H1 (cell line): ENCODE measurements around the gene RSPH9. TPM values are rescaled to one million over a fixed set of nuclear protein-coding genes. Genes with fewer than 3 reads are reported as not detected.

Source experiments
- CTCF ChIA-PET: fragments of 300-600 bp; sonication (Branson Sonifier 250); formaldehyde crosslinking; loops from one replicate; lab custom pipeline; 2021; ENCODE audit not compliant: partially characterized antibody; lab: Charles Lee
- POLR2A ChIA-PET: fragments of 300-600 bp; sonication (Branson Sonifier 250); formaldehyde crosslinking; loops from one replicate; lab custom pipeline; 2021; ENCODE audit warnings: inconsistent platforms; ENCODE audit not compliant: partially characterized antibody; lab: Charles Lee
- DNase-seq, 2 experiments: peaks; one replicate each; pipeline versions ENCODE4 v3.0.0 to v3.0.0-alpha.2; 2010 to 2022; ENCODE audit warnings: low spot score in 2 of 2, low read depth in 1 of 2, mixed read lengths in 1 of 2
- FAIRE-seq: peaks from 2 replicates; lab custom pipeline; 2011; peaks lifted over from hg19 to GRCh38; lab: Jason Lieb, UNC
- H2AFZ ChIP-seq: 2 replicates; pipeline ENCODE4 v1.8.1; 2012; ENCODE audit warnings: low read length, inconsistent platforms
- H2AK5ac ChIP-seq: 2 replicates; pipeline ENCODE4 v1.6.1; 2013; ENCODE audit warnings: low read depth, low read length
- H2BK120ac ChIP-seq: replicated peaks from 2 replicates; pipeline ENCODE3; 2013; ENCODE audit warnings: low read depth, low read length, inconsistent platforms
- H2BK12ac ChIP-seq: 2 replicates; pipeline ENCODE4 v1.6.1; 2013; ENCODE audit warnings: low read depth, low read length
- H2BK15ac ChIP-seq: 2 replicates; pipeline ENCODE4 v1.6.1; 2013; ENCODE audit warnings: low read length
- H2BK20ac ChIP-seq: 2 replicates; pipeline ENCODE4 v1.6.1; 2013; ENCODE audit warnings: low read length
- H2BK5ac ChIP-seq: 2 replicates; pipeline ENCODE4 v1.6.1; 2013; ENCODE audit warnings: low read depth, low read length
- H3K14ac ChIP-seq: 2 replicates; pipeline ENCODE4 v1.6.1; 2013; ENCODE audit warnings: inconsistent platforms; ENCODE audit not compliant: insufficient read length
- H3K18ac ChIP-seq: 2 replicates; pipeline ENCODE4 v1.6.1; 2013; ENCODE audit warnings: low read length; ENCODE audit errors: extremely low read depth
- H3K23ac ChIP-seq: 2 replicates; pipeline ENCODE4 v1.6.1; 2013; ENCODE audit warnings: inconsistent platforms; ENCODE audit not compliant: insufficient read length
- H3K23me2 ChIP-seq: 2 replicates; pipeline ENCODE4 v1.6.1; 2013; ENCODE audit warnings: low read depth, low read length
- H3K27ac ChIP-seq: 2 replicates; pipeline ENCODE4 v1.6.1; 2011; ENCODE audit warnings: low read depth, low read length, inconsistent platforms
- H3K27me3 ChIP-seq, 4 experiments: replicated peaks in 1 of 4; 1 replicate in 1 of 4; 2 replicates in 3 of 4; pipeline versions ENCODE4 v1.6.1 to v1.8.1; 2011 to 2013; ENCODE audit warnings: low read length in 3 of 4, mild to moderate bottlenecking in 3 of 4, inconsistent platforms in 2 of 4, mixed read lengths in 2 of 4, moderate library complexity in 1 of 4; ENCODE audit not compliant: control insufficient read depth in 3 of 4, insufficient read depth in 3 of 4; ENCODE audit errors: extremely low read depth in 1 of 4
- H3K36me3 ChIP-seq, 4 experiments: 2 replicates each; pipeline versions ENCODE4 v1.6.1 to v1.8.1; 2011 to 2013; ENCODE audit warnings: mild to moderate bottlenecking in 4 of 4, low read length in 3 of 4, moderate library complexity in 2 of 4, control low read depth in 1 of 4, inconsistent platforms in 1 of 4; ENCODE audit not compliant: insufficient read depth in 4 of 4, control insufficient read depth in 2 of 4
- H3K4ac ChIP-seq: replicated peaks from 2 replicates; pipeline ENCODE3; 2013; ENCODE audit warnings: low read length, low read depth, mixed read lengths, inconsistent platforms; ENCODE audit not compliant: insufficient read length
- H3K4me1 ChIP-seq, 4 experiments: replicated peaks in 1 of 4; 1 replicate in 1 of 4; 2 replicates in 3 of 4; pipeline versions ENCODE4 v1.6.1 to v1.8.1; 2011 to 2013; ENCODE audit warnings: low read length in 3 of 4, inconsistent platforms in 2 of 4, mixed read lengths in 1 of 4; ENCODE audit not compliant: insufficient read depth in 4 of 4, control insufficient read depth in 3 of 4
- H3K4me2 ChIP-seq, 2 experiments: 2 replicates each; pipeline versions ENCODE4 v1.6.1 to v1.8.1; 2011 to 2013; ENCODE audit warnings: low read depth in 2 of 2, low read length in 2 of 2, control low read depth in 1 of 2, inconsistent platforms in 1 of 2, mild to moderate bottlenecking in 1 of 2; ENCODE audit not compliant: insufficient read depth in 1 of 2
- H3K4me3 ChIP-seq, 4 experiments: fragments of 200-600, 300-600 bp in 1 of 4; sonication (generic), shearing (Covaris generic), sonication (Bioruptor Twin) in 1 of 4; 2 replicates each; pipeline versions ENCODE4 v1.5.1 to v1.8.1; 2011 to 2016; ENCODE audit warnings: low read length in 4 of 4, low read depth in 3 of 4, control low read depth in 2 of 4, inconsistent platforms in 2 of 4, mild to moderate bottlenecking in 2 of 4, mixed read lengths in 1 of 4, moderate library complexity in 1 of 4; ENCODE audit not compliant: insufficient read depth in 2 of 4; ENCODE audit errors: extremely low read depth in 1 of 4
- H3K56ac ChIP-seq: replicated peaks from 2 replicates; pipeline ENCODE3; 2013; ENCODE audit warnings: low read depth, mild to moderate bottlenecking, mixed read lengths, low read length, inconsistent platforms; ENCODE audit not compliant: insufficient read length
- H3K79me1 ChIP-seq: 2 replicates; pipeline ENCODE4 v1.6.1; 2013; ENCODE audit warnings: low read depth, low read length, control low read depth
- H3K79me2 ChIP-seq, 2 experiments: 2 replicates each; pipeline versions ENCODE4 v1.6.1 to v1.8.1; 2012 to 2013; ENCODE audit warnings: low read length in 2 of 2, mild to moderate bottlenecking in 2 of 2, inconsistent platforms in 1 of 2; ENCODE audit not compliant: insufficient read depth in 2 of 2, control insufficient read depth in 1 of 2
- H3K9ac ChIP-seq, 4 experiments: replicated peaks in 1 of 4; 1 replicate in 1 of 4; 2 replicates in 3 of 4; pipeline versions ENCODE4 v1.6.1 to v1.8.1; 2011 to 2013; ENCODE audit warnings: low read depth in 3 of 4, low read length in 3 of 4, control low read depth in 2 of 4, mild to moderate bottlenecking in 2 of 4, moderate library complexity in 2 of 4, inconsistent platforms in 1 of 4; ENCODE audit errors: extremely low read depth in 1 of 4
- H3K9me3 ChIP-seq, 2 experiments: 2 replicates each; pipeline versions ENCODE4 v1.6.1 to v1.8.1; 2012 to 2013; ENCODE audit warnings: mild to moderate bottlenecking in 2 of 2, moderate library complexity in 2 of 2, control low read depth in 1 of 2, inconsistent platforms in 1 of 2, low read depth in 1 of 2, low read length in 1 of 2, mixed read lengths in 1 of 2; ENCODE audit not compliant: insufficient read depth in 2 of 2
- H4K20me1 ChIP-seq, 2 experiments: replicated peaks in 1 of 2; 2 replicates each; pipeline versions ENCODE3 to v1.8.1; 2011 to 2013; ENCODE audit warnings: inconsistent platforms in 2 of 2, low read length in 2 of 2, mild to moderate bottlenecking in 1 of 2; ENCODE audit not compliant: insufficient read depth in 2 of 2, control insufficient read depth in 1 of 2
- H4K5ac ChIP-seq: 2 replicates; pipeline ENCODE4 v1.6.1; 2013; ENCODE audit warnings: low read length, low read depth, mixed read lengths, inconsistent platforms; ENCODE audit not compliant: insufficient read length
- H4K8ac ChIP-seq: 2 replicates; pipeline ENCODE4 v1.8.0; 2013; ENCODE audit warnings: mild to moderate bottlenecking, moderate library complexity, low read length, inconsistent platforms; ENCODE audit not compliant: insufficient read depth; ENCODE audit errors: extremely low read depth
- H4K91ac ChIP-seq: replicated peaks from 2 replicates; pipeline ENCODE3; 2013; ENCODE audit warnings: low read length, mixed read lengths, inconsistent platforms; ENCODE audit not compliant: insufficient read length
- CHD2 ChIP-seq: IDR thresholded peaks from 2 replicates; pipeline ENCODE4 v1.6.1; 2012; ENCODE audit warnings: low read length, improper control_type of control experiment
- CREB1 ChIP-seq: IDR thresholded peaks from 2 replicates; pipeline ENCODE4 v1.6.1; 2012; ENCODE audit warnings: inconsistent platforms
- HDAC2 ChIP-seq, 2 experiments: fragments of 300-600 bp in 1 of 2; sonication (generic) in 1 of 2; IDR thresholded peaks; 2 replicates each; pipeline ENCODE4 v1.6.1; 2011 to 2012; ENCODE audit warnings: low read depth in 2 of 2, low read length in 2 of 2, mild to moderate bottlenecking in 2 of 2, moderate library complexity in 2 of 2, borderline replicate concordance in 1 of 2, inconsistent platforms in 1 of 2
- HDAC6 ChIP-seq: IDR thresholded peaks from one replicate; pipeline ENCODE4 v1.7.1; 2012; ENCODE audit warnings: low read depth, mild to moderate bottlenecking, inconsistent platforms, low read length, moderate library complexity
- KDM1A ChIP-seq: fragments of 200-600, 300-600 bp; sonication (generic); IDR thresholded peaks from 2 replicates; pipeline ENCODE4 v1.7.1; 2016; ENCODE audit warnings: mild to moderate bottlenecking, low read length, borderline replicate concordance
- NRF1 ChIP-seq: IDR thresholded peaks from 2 replicates; pipeline ENCODE4 v1.6.1; 2011; ENCODE audit warnings: mild to moderate bottlenecking, low read depth, low read length, improper control_type of control experiment
- RBBP5 ChIP-seq: IDR thresholded peaks from 2 replicates; pipeline ENCODE4 v1.7.1; 2012; ENCODE audit warnings: low read depth, mild to moderate bottlenecking, inconsistent platforms, low read length, moderate library complexity, borderline replicate concordance
- WGBS, 2 experiments: shearing (Covaris generic) in 1 of 2; methylation state at CpG; one replicate each; pipeline versions ENCODE4 v1.1.6 to v1.1.7; 2013 to 2015; ENCODE audit warnings: low lambda C conversion rate in 2 of 2, mixed read lengths in 2 of 2, inconsistent platforms in 1 of 2, low coverage in 1 of 2, missing lambda C conversion rate in 1 of 2; ENCODE audit not compliant: insufficient replicate concordance in 2 of 2, insufficient coverage in 1 of 2, insufficient read length in 1 of 2; ENCODE audit errors: extremely low coverage in 1 of 2, missing lambda C conversion rate in 1 of 2; 5-methylcytosine and 5-hydroxymethylcytosine counted together
- polyA plus RNA-seq, 7 experiments: library from polyadenylated mRNA; depleted of rRNA in 3 of 7; stranded (reverse) in 5 of 7; unstranded in 2 of 7; fragments of >200 nt in 5 of 7; fragments of 200-250 nt in 2 of 7; gene quantifications; 1 replicate in 5 of 7; 2 replicates in 1 of 7; 4 replicates in 1 of 7; pipeline versions ENCODE4 v1.2.1 to v1.2.3, GENCODE V29; 2011 to 2013; ENCODE audit warnings: missing spikeins in 2 of 7, mixed read lengths in 2 of 7
- total RNA-seq: library from RNA; stranded (reverse); fragmentation: NEBNext Ultra II Directional; extraction: Animal tissue kit (Norgen Biotek cat#: 25700); gene quantifications from 2 replicates; pipeline ENCODE4 v1.2.1, GENCODE V29; 2021

The RSPH9 gene
- total and polyA plus RNA-seq, 2 of the 8 experiments (the other 6 are each of a cell fraction or from before 2014, with no cell fraction given), result 0.15 to 0.23 TPM

DNA sequence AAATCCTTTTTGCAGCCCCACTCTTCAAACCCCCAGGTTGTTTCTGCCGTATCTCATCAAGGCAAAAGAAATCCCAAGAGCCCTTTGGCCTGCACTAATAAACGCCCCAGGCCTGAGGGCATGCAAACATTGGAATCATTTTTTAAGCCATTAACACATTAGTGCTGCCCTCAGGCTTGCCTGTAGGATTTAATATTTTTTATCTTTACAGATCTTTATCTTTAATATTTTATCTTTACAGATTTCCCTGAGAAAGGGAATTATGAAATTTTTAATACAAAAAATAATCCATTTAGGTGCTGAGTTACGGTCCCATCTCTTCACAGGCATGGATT, 30.5 kb upstream of the RSPH9 start:
- Histone ChIP-seq H2BK120ac (no peak overlapping the region), H3K56ac (no peak overlapping the region), H3K36me3 (peaks cover 3 to 13% (median 7%) of the 10 kb centered on the region in 4 experiments; a peak in 6 of 8 replicates), H4K91ac (no peak overlapping the region), H3K23me2 (no peaks in the 10 kb centered on the region), H3K9me3 (no peaks in the 10 kb centered on the region), H3K23ac (no peak overlapping the region), H3K27me3 (no peaks in the 10 kb centered on the region), H3K14ac (no peak overlapping the region), H2AFZ (no peak overlapping the region), H3K27ac (no peak overlapping the region), H2BK12ac (no peak overlapping the region), H2BK15ac (no peak overlapping the region), H4K5ac (no peak overlapping the region), H2BK5ac (no peak overlapping the region), H3K4me2 (no peak overlapping the region), H3K9ac (no peak overlapping the region), H2AK5ac (no peak overlapping the region), H4K20me1 (peaks cover 0 to 1% of the 10 kb centered on the region in 2 experiments), H3K79me2 (no peaks in the 10 kb centered on the region), H3K4ac (no peak overlapping the region)
- DNase-seq, result no peak
- WGBS, 2 experiments, result 87% methylated on average over 3 of the region's 3 CpGs; no CpG with 5 or more reads in 1 of the 2 experiments
- POLR2A ChIA-PET, result interaction anchor here (0.7 to 2.7 kb wide), 4 partner anchors 9 to 50 kb away, joined by 3 to 17 read pairs (median 4); partner anchors contain the start of gene GTPBP2
- no peak for FAIRE-seq
- TF ChIP-seq KDM1A (no peak), NRF1 (no peak), RBBP5 (no peak), HDAC6 (no peak), CHD2 (no peak), HDAC2 (IDR thresholded peaks at IDR 0.05; ENCODE audit: borderline replicate concordance in 1 of 2, low read depth in 2 of 2, low read length in 2 of 2) (no peak), CREB1 (no peak)
- TF ChIP-seq, all 59 proteins: peak for 0
- no peak overlapping the region for H2BK20ac ChIP-seq
- H3K4me3 ChIP-seq, result no peak overlapping the region
- H3K18ac ChIP-seq, result no peak overlapping the region
- no peak overlapping the region for H4K8ac ChIP-seq
- no peaks in the 10 kb centered on the region for H3K79me1 ChIP-seq
- no peaks in the 10 kb centered on the region for H3K4me1 ChIP-seq
- CTCF ChIA-PET, result interaction anchor here (1.0 to 1.4 kb wide), 2 partner anchors 9 to 17 kb away, joined by 3 read pairs; no protein-coding TSS in a partner anchor
